GM12878 (cell line): ENCODE results near the gene VWA8. TPM values are rescaled to one million over a fixed set of nuclear protein-coding genes. Genes with fewer than 3 reads are reported as not detected.

Experiments
- ATAC-seq: fragments of 200-7000 bp; cut with Tn5 transposase; 3 replicates; pipeline ENCODE4 v1.9.1; 2020; ENCODE audit warnings: mild to moderate bottlenecking, moderate library complexity
- BruUV-seq: library from RNA; stranded (reverse); fragments of 400-500 nt; replicated peaks from 2 replicates; lab custom pipeline; 2021; lab: Mats Ljungman, UMichigan
- CTCF ChIA-PET: fragments of 300-600 bp; sonication (Branson Sonifier 250); formaldehyde crosslinking; extraction: SDS; loops from one replicate; lab custom pipeline; 2021; ENCODE audit warnings: inconsistent platforms; lab: Yijun Ruan, JAX
- POLR2A ChIA-PET: fragments of 350-600 bp; formaldehyde crosslinking; extraction: SDS; loops from one replicate; lab custom pipeline; 2021; ENCODE audit warnings: inconsistent platforms; lab: Charles Lee
- RAD21 ChIA-PET: fragments of 300-600 bp; sonication (Branson Sonifier 250); formaldehyde crosslinking; loops from one replicate; lab custom pipeline; 2023; ENCODE audit warnings: antibody characterized with exemption; ENCODE audit not compliant: unreplicated experiment; lab: Charles Lee
- SMC1A ChIA-PET: fragments of 300-600 bp; sonication (Branson Sonifier 250); formaldehyde crosslinking; loops from one replicate; lab custom pipeline; 2023; ENCODE audit not compliant: unreplicated experiment, uncharacterized antibody; lab: Charles Lee
- DNase-seq: peaks from one replicate; pipeline ENCODE4 v3.0.0-alpha.2; 2011; ENCODE audit warnings: low read depth, low spot score
- FAIRE-seq: peaks from 3 replicates; lab custom pipeline; 2011; peaks lifted over from hg19 to GRCh38; lab: Jason Lieb, UNC
- H2AFZ ChIP-seq: 2 replicates; pipeline ENCODE4 v1.6.0; 2011; ENCODE audit warnings: low read depth, low read length, control low read depth; ENCODE audit not compliant: control insufficient read depth
- H3K27ac ChIP-seq: 2 replicates; pipeline ENCODE4 v1.5.1; 2011; ENCODE audit warnings: control low read depth; ENCODE audit not compliant: control insufficient read depth, insufficient read depth
- H3K27me3 ChIP-seq, 2 experiments: replicated peaks in 1 of 2; 2 replicates each; pipeline versions ENCODE4 v1.6.0 to v1.6.1; 2011; ENCODE audit warnings: low read length in 1 of 2; ENCODE audit not compliant: control insufficient read depth in 2 of 2, insufficient read depth in 2 of 2
- H3K36me3 ChIP-seq, 2 experiments: 2 replicates each; pipeline ENCODE4 v1.5.1; 2011; ENCODE audit warnings: low read length in 1 of 2; ENCODE audit not compliant: control insufficient read depth in 2 of 2, insufficient read depth in 2 of 2
- H3K4me1 ChIP-seq: 2 replicates; pipeline ENCODE4 v1.6.1; 2011; ENCODE audit warnings: mild to moderate bottlenecking, low read length, moderate library complexity, mixed read lengths; ENCODE audit not compliant: control insufficient read depth, insufficient read depth
- H3K4me2 ChIP-seq: 2 replicates; pipeline ENCODE4 v1.6.0; 2011; ENCODE audit warnings: control low read depth; ENCODE audit not compliant: control insufficient read depth, insufficient read depth
- H3K4me3 ChIP-seq: fragments of 200-600 bp; sonication (generic); 2 replicates; pipeline ENCODE4 v1.5.1; 2016
- H3K79me2 ChIP-seq: 2 replicates; pipeline ENCODE4 v1.6.0; 2011; ENCODE audit warnings: low read length; ENCODE audit not compliant: control insufficient read depth, insufficient read depth
- H3K9ac ChIP-seq: 2 replicates; pipeline ENCODE4 v1.8.0; 2011; ENCODE audit warnings: low read length, control low read depth, mixed read lengths; ENCODE audit not compliant: control insufficient read depth, insufficient read depth
- H3K9me3 ChIP-seq: replicated peaks from 3 replicates; pipeline ENCODE4 v1.5.1; 2011; ENCODE audit warnings: mild to moderate bottlenecking, low read length; ENCODE audit not compliant: control insufficient read depth, insufficient read depth
- H4K20me1 ChIP-seq: 2 replicates; pipeline ENCODE4 v1.6.0; 2011; ENCODE audit not compliant: control insufficient read depth, insufficient read depth
- BMI1 ChIP-seq: fragments of 450-650 bp; IDR thresholded peaks from 2 replicates; pipeline ENCODE4 v1.6.1; 2016; ENCODE audit warnings: mild to moderate bottlenecking, moderate library complexity, borderline replicate concordance
- CBX5 ChIP-seq: sonication (generic); IDR thresholded peaks from 2 replicates; pipeline ENCODE4 v1.6.1; 2016; ENCODE audit warnings: low read depth, moderate library complexity, mild to moderate bottlenecking, inconsistent platforms
- CEBPB ChIP-seq, 2 experiments: fragments of 150-350 bp in 1 of 2; IDR thresholded peaks; 2 replicates each; pipeline ENCODE4 v1.6.1; 2012 to 2014; ENCODE audit warnings: low read depth in 2 of 2, low read length in 2 of 2, borderline replicate concordance in 1 of 2, inconsistent platforms in 1 of 2
- CHD2 ChIP-seq: IDR thresholded peaks from 2 replicates; pipeline ENCODE4 v1.6.1; 2011; ENCODE audit warnings: low read depth, low read length, improper control_type of control experiment, borderline replicate concordance
- HCFC1 ChIP-seq: fragments of 150-350 bp; IDR thresholded peaks from 2 replicates; pipeline ENCODE4 v1.6.1; 2014; ENCODE audit warnings: low read length
- NBN ChIP-seq: fragments of 450-650 bp; IDR thresholded peaks from 2 replicates; pipeline ENCODE4 v1.6.1; 2016
- PML ChIP-seq: IDR thresholded peaks from 2 replicates; pipeline ENCODE4 v1.6.1; 2012; ENCODE audit warnings: low read length, inconsistent platforms
- POLR2AphosphoS2 ChIP-seq: IDR thresholded peaks from 2 replicates; pipeline ENCODE4 v1.6.1; 2011; ENCODE audit warnings: low read depth, mild to moderate bottlenecking, low read length, improper control_type of control experiment, moderate library complexity
- RUNX3 ChIP-seq: IDR thresholded peaks from 2 replicates; pipeline ENCODE4 v1.6.1; 2012; ENCODE audit warnings: low read length, inconsistent platforms
- STAT3 ChIP-seq: IDR thresholded peaks from 2 replicates; pipeline ENCODE4 v1.6.1; 2011; ENCODE audit warnings: low read depth, low read length, improper control_type of control experiment
- TCF7 ChIP-seq: IDR thresholded peaks from 2 replicates; pipeline ENCODE4 v1.6.1; 2014; ENCODE audit warnings: antibody characterized with exemption, borderline replicate concordance
- YY1 ChIP-seq: IDR thresholded peaks from 2 replicates; pipeline ENCODE4 v1.6.1; 2011; ENCODE audit warnings: low read depth, mild to moderate bottlenecking, low read length
- ZZZ3 ChIP-seq: IDR thresholded peaks from 2 replicates; pipeline ENCODE4 v1.6.1; 2011; ENCODE audit warnings: low read depth; ENCODE audit not compliant: control insufficient read depth, insufficient read length
- WGBS: methylation state at CpG from one replicate; pipeline ENCODE4 v1.1.6; 2016; ENCODE audit warnings: low lambda C conversion rate; ENCODE audit not compliant: insufficient replicate concordance, insufficient coverage; ENCODE audit errors: missing lambda C conversion rate; 5-methylcytosine and 5-hydroxymethylcytosine counted together
- in situ Hi-C: fragments of 300-500 bp; cut with MboI; formaldehyde crosslinking; loops from 9 replicates; pipeline ENCODE4 v1.14.3; 2018; ENCODE audit warnings: mixed read lengths
- intact Hi-C: fragments of 100-400 bp; cut with micrococcal nuclease; formaldehyde crosslinking; loops from one replicate; pipeline ENCODE4 v1.14.2; 2022; ENCODE audit not compliant: unreplicated experiment
- polyA plus RNA-seq, 11 experiments: library from polyadenylated mRNA; depleted of rRNA in 4 of 11; unstranded in 6 of 11; stranded (reverse) in 5 of 11; fragments of >200 nt; fragmentation: Nextera tagmentation in 4 of 11; fragmentation: Illumina TruSeq in 1 of 11; extraction: Ambion mirVana in 4 of 11; extraction: Trizol in 1 of 11; gene quantifications; 1 replicate in 1 of 11; 2 replicates in 10 of 11; pipeline versions ENCODE4 v1.2.1 to v1.2.3, GENCODE V29; 2011 to 2016; ENCODE audit warnings: inconsistent platforms in 2 of 11, missing spikeins in 2 of 11, low read depth in 1 of 11
- total RNA-seq, 4 experiments: library from RNA; depleted of rRNA in 3 of 4; stranded (reverse); fragments of >200 nt in 3 of 4; fragmentation: Illumina TruSeq in 1 of 4; extraction: Trizol in 1 of 4; gene quantifications; 2 replicates each; pipeline versions ENCODE4 v1.2.1 to v1.2.3, GENCODE V29; 2013 to 2021
- TF ChIP-seq, protein P1 (sequence below): fragments of 450-650 bp; IDR thresholded peaks from 2 replicates; pipeline ENCODE4 v1.6.1; 2014; ENCODE audit warnings: mild to moderate bottlenecking
- TF ChIP-seq, protein P2 (sequence below): fragments of 450-650 bp; formaldehyde crosslinking; IDR thresholded peaks from 2 replicates; pipeline ENCODE4 v1.5.0; 2022; ENCODE audit warnings: mild to moderate bottlenecking, missing genetic modification characterization

Gene VWA8
- total and polyA plus RNA-seq, 10 of the 15 experiments (the other 5 are each of a cell fraction or from before 2014, with no cell fraction given) = 3.0 to 21.8 (median 13.5) TPM

DNA sequence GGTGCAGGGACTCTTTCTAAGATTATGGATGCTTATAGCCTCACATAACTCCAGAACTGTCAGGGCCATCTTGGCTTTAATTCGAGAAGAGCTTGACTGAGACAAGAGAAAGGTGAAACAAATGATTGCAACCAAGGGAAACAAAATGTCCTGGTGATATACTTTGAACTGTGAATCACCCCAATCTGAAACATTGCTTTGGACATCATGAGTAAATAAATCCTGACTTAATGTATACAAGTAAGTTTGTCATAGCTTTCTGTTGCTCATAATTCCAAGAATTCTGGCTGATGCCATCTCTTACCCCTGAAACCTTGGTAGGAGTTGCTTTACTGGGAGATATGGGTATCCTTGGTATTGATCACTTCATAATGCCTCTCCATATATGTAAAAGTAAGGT, 5.8 kb upstream of the VWA8 start:
- no peak for DNase-seq
- no peak for ATAC-seq
- no peak overlapping the region for H3K9ac ChIP-seq
- TF ChIP-seq ZZZ3 (no peak), YY1 (no peak), RUNX3 (no peak), BMI1 (no peak), CHD2 (no peak)
- TF ChIP-seq, protein P1, sequence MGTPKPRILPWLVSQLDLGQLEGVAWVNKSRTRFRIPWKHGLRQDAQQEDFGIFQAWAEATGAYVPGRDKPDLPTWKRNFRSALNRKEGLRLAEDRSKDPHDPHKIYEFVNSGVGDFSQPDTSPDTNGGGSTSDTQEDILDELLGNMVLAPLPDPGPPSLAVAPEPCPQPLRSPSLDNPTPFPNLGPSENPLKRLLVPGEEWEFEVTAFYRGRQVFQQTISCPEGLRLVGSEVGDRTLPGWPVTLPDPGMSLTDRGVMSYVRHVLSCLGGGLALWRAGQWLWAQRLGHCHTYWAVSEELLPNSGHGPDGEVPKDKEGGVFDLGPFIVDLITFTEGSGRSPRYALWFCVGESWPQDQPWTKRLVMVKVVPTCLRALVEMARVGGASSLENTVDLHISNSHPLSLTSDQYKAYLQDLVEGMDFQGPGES = no peak
- TF ChIP-seq, all 136 proteins: peak for 0
- no peaks in the 10 kb centered on the region for H4K20me1 ChIP-seq
- BruUV-seq = no TSS peak
- intact Hi-C loops (no loop called here), in situ Hi-C loops (no loop called here)
- 0% methylated on average over 1 of the region's 1 CpG for WGBS
- H2AFZ ChIP-seq = no peak overlapping the region
- no peak overlapping the region for H3K4me3 ChIP-seq
- ChIA-PET RAD21 (no interaction called here), CTCF (interaction anchor here (1.3 kb wide), 1 partner anchor 298 kb away, joined by 3 read pairs; no protein-coding TSS in a partner anchor), SMC1A (interaction anchor here (0.6 kb wide), 1 partner anchor 321 kb away, joined by 3 read pairs; no protein-coding TSS in a partner anchor), POLR2A (no interaction called here)
- H3K79me2 ChIP-seq = no peaks in the 10 kb centered on the region; the same call in 1 of the 2 replicates
- H3K36me3 ChIP-seq = no peaks in the 10 kb centered on the region
- no peaks in the 10 kb centered on the region for H3K27me3 ChIP-seq
- no peak overlapping the region for H3K4me2 ChIP-seq
- FAIRE-seq = no peak
- no peaks in the 10 kb centered on the region for H3K9me3 ChIP-seq
- no peak overlapping the region for H3K27ac ChIP-seq
- H3K4me1 ChIP-seq = no peaks in the 10 kb centered on the region; the same call in 1 of the 2 replicates

DNA sequence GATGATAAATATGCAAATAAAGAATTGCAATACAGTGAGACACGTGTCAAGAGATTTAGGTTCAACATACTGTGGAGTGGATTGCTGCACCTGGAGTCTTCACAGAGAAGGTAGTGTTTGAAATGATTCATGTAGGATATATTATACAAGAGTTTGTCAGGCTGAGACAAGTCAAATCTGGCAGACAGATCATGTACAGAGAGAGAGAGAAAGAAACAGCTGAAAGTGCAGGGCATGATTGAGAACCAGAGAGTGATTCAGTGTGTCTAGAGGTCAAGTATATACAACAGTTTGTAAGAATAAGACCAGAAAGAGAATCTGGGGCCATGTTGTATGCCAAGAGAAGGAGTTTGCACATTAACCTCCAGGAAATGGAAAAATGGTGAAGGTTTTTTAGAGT, 2.1 kb upstream of the VWA8 start:
- H3K4me1 ChIP-seq = no peaks in the 10 kb centered on the region; the same call in 1 of the 2 replicates
- H2AFZ ChIP-seq = no peak overlapping the region
- BruUV-seq = no TSS peak
- H3K36me3 ChIP-seq = no peaks in the 10 kb centered on the region
- intact Hi-C loops (no loop called here), in situ Hi-C loops (no loop called here)
- H3K9me3 ChIP-seq = no peaks in the 10 kb centered on the region
- H3K4me3 ChIP-seq = no peak overlapping the region
- H4K20me1 ChIP-seq = no peaks in the 10 kb centered on the region
- ChIA-PET RAD21 (no interaction called here), POLR2A (interaction anchor here (1.5 kb wide), 1 partner anchor 18 kb away, joined by 3 read pairs; no protein-coding TSS in a partner anchor), CTCF (interaction anchor here (1.1 to 1.8 kb wide), 4 partner anchors 8 to 295 kb away, joined by 3 to 6 read pairs (median 4); no protein-coding TSS in a partner anchor), SMC1A (interaction anchor here (0.5 to 4.1 kb wide), 9 partner anchors 9 to 161 kb away, joined by 3 to 27 read pairs (median 3); no protein-coding TSS in a partner anchor)
- ATAC-seq (no peak), DNase-seq (no peak), FAIRE-seq (peak; percentile 59)
- no peak overlapping the region for H3K4me2 ChIP-seq
- H3K9ac ChIP-seq = no peak overlapping the region
- WGBS = 26% methylated on average over 1 of the region's 1 CpG
- no peaks in the 10 kb centered on the region for H3K27me3 ChIP-seq
- no peak overlapping the region for H3K27ac ChIP-seq
- peaks cover 28% of the 10 kb centered on the region for H3K79me2 ChIP-seq
- TF ChIP-seq PML = no peak
- TF ChIP-seq RUNX3 = no peak
- TF ChIP-seq CEBPB (IDR thresholded peaks at IDR 0.05; ENCODE audit: borderline replicate concordance in 1 of 2, low read depth in 2 of 2, low read length in 2 of 2) = no peak
- TF ChIP-seq NBN = no peak
- TF ChIP-seq POLR2AphosphoS2 = no peak
- no peak for TF ChIP-seq STAT3
- no peak for TF ChIP-seq CBX5
- TF ChIP-seq TCF7 = no peak
- TF ChIP-seq, protein P2, sequence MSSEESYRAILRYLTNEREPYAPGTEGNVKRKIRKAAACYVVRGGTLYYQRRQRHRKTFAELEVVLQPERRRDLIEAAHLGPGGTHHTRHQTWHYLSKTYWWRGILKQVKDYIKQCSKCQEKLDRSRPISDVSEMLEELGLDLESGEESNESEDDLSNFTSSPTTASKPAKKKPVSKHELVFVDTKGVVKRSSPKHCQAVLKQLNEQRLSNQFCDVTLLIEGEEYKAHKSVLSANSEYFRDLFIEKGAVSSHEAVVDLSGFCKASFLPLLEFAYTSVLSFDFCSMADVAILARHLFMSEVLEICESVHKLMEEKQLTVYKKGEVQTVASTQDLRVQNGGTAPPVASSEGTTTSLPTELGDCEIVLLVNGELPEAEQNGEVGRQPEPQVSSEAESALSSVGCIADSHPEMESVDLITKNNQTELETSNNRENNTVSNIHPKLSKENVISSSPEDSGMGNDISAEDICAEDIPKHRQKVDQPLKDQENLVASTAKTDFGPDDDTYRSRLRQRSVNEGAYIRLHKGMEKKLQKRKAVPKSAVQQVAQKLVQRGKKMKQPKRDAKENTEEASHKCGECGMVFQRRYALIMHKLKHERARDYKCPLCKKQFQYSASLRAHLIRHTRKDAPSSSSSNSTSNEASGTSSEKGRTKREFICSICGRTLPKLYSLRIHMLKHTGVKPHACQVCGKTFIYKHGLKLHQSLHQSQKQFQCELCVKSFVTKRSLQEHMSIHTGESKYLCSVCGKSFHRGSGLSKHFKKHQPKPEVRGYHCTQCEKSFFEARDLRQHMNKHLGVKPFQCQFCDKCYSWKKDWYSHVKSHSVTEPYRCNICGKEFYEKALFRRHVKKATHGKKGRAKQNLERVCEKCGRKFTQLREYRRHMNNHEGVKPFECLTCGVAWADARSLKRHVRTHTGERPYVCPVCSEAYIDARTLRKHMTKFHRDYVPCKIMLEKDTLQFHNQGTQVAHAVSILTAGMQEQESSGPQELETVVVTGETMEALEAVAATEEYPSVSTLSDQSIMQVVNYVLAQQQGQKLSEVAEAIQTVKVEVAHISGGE (CRISPR knock-in tag) = no peak
- TF ChIP-seq HCFC1 = no peak
